GM23338 (cell line): Measurements from ENCODE around the gene TMEM52.

Experiments
- CTCF ChIP-seq, 2 experiments: fragments of 200-600 bp in 1 of 2; sonication (generic) in 1 of 2; conservative IDR thresholded peaks; 2 replicates each; pipeline versions ENCODE4 v1.5.1 to v1.6.1; 2016 to 2017; ENCODE audit warnings: antibody characterized with exemption in 2 of 2, low read depth in 2 of 2, mild to moderate bottlenecking in 2 of 2, moderate library complexity in 1 of 2
- POLR2AphosphoS5 ChIP-seq: IDR thresholded peaks from 2 replicates; pipeline ENCODE4 v1.6.1; 2016; ENCODE audit warnings: antibody characterized with exemption, low read depth

- TF ChIP-seq CTCF (conservative IDR thresholded peaks at IDR 0.05; ENCODE audit: low read depth in 2 of 2) (no peak), POLR2AphosphoS5 (peak; percentile 56)
Observed at GRCh38 chr1:1891349-1892078, 27.6 kb downstream of the TMEM52 start.
